Thyroid gland (tissue), 4 donors: ENCODE measurements around the gene WDR59.

Experiments
- CTCF ChIP-seq, 6 experiments: fragments of 200-600 bp in 3 of 6; fragments of 450-650 bp in 3 of 6; sonication (generic) in 3 of 6; IDR thresholded peaks; one replicate each; pipeline ENCODE4 v1.5.1; 2016 to 2019; ENCODE audit warnings: antibody characterized with exemption in 6 of 6, mild to moderate bottlenecking in 2 of 6, inconsistent platforms in 1 of 6, moderate library complexity in 1 of 6
- POLR2A ChIP-seq, 2 donors: fragments of 450-650 bp; IDR thresholded peaks; one replicate each; pipeline ENCODE4 v1.6.1; 2017; ENCODE audit warnings: antibody characterized with exemption in 2 of 2, mild to moderate bottlenecking in 2 of 2, moderate library complexity in 1 of 2

GRCh38 chr16:74903901-74904678, 80.8 kb downstream of the WDR59 start:
- no peak for TF ChIP-seq CTCF (IDR thresholded peaks at IDR 0.05)
- no peak for TF ChIP-seq POLR2A (IDR thresholded peaks at IDR 0.05)
